H9 (cell line): ENCODE data around the gene ARHGAP26. TPM values are rescaled to one million over a fixed set of nuclear protein-coding genes. Genes with fewer than 3 reads are reported as not detected.

Experiments used
- DNase-seq: peaks from one replicate; pipeline ENCODE4 v3.0.0-alpha.2; 2017
- H2AFZ ChIP-seq: one replicate; pipeline ENCODE4 v1.6.1; 2013; ENCODE audit warnings: mild to moderate bottlenecking, low read length, control low read depth, moderate library complexity
- H2AK5ac ChIP-seq: 2 replicates; pipeline ENCODE4 v1.6.1; 2013; ENCODE audit warnings: low read length, control low read depth, mixed read lengths; ENCODE audit not compliant: insufficient read length
- H2BK120ac ChIP-seq: one replicate; pipeline ENCODE4 v1.6.1; 2013; ENCODE audit warnings: low read depth, mild to moderate bottlenecking, low read length, control low read depth, inconsistent platforms; ENCODE audit not compliant: poor library complexity, severe bottlenecking
- H2BK12ac ChIP-seq: 2 replicates; pipeline ENCODE4 v1.6.1; 2013; ENCODE audit warnings: low read length, control low read depth, mixed read lengths, low read depth; ENCODE audit not compliant: insufficient read length
- H2BK15ac ChIP-seq: 2 replicates; pipeline ENCODE4 v1.6.1; 2013; ENCODE audit warnings: low read depth, low read length, control low read depth
- H2BK20ac ChIP-seq: one replicate; pipeline ENCODE4 v1.6.1; 2013; ENCODE audit warnings: low read depth, mild to moderate bottlenecking, low read length, control low read depth, inconsistent platforms; ENCODE audit not compliant: poor library complexity, severe bottlenecking
- H2BK5ac ChIP-seq: 2 replicates; pipeline ENCODE4 v1.6.1; 2013; ENCODE audit warnings: low read length, control low read depth, mixed read lengths; ENCODE audit not compliant: insufficient read length
- H3K14ac ChIP-seq: 2 replicates; pipeline ENCODE4 v1.6.1; 2013; ENCODE audit warnings: low read length, control low read depth; ENCODE audit not compliant: insufficient read depth
- H3K18ac ChIP-seq: 2 replicates; pipeline ENCODE4 v1.6.1; 2013; ENCODE audit warnings: low read depth, mild to moderate bottlenecking, mixed read lengths, low read length, control low read depth; ENCODE audit not compliant: insufficient read length
- H3K23ac ChIP-seq: 2 replicates; pipeline ENCODE4 v1.6.1; 2013; ENCODE audit warnings: low read length, control low read depth, mixed read lengths, low read depth; ENCODE audit not compliant: insufficient read length
- H3K23me2 ChIP-seq: 2 replicates; pipeline ENCODE4 v1.6.1; 2013; ENCODE audit warnings: low read depth, mild to moderate bottlenecking, mixed read lengths, low read length, control low read depth; ENCODE audit not compliant: insufficient read length, poor library complexity, severe bottlenecking
- H3K27ac ChIP-seq: 2 replicates; pipeline ENCODE4 v1.5.1; 2013; ENCODE audit warnings: low read length, control low read depth, mixed read lengths, low read depth; ENCODE audit not compliant: insufficient read length
- H3K27me3 ChIP-seq: 2 replicates; pipeline ENCODE4 v1.6.1; 2013; ENCODE audit warnings: low read length, control low read depth, inconsistent platforms; ENCODE audit not compliant: insufficient read depth
- H3K4ac ChIP-seq: 2 replicates; pipeline ENCODE4 v1.6.1; 2013; ENCODE audit warnings: low read depth, mild to moderate bottlenecking, control low read depth, inconsistent platforms, low read length, moderate library complexity
- H3K4me1 ChIP-seq: 2 replicates; pipeline ENCODE4 v1.6.1; 2013; ENCODE audit warnings: low read length, control low read depth, inconsistent platforms; ENCODE audit not compliant: insufficient read depth
- H3K4me2 ChIP-seq: 2 replicates; pipeline ENCODE4 v1.6.1; 2013; ENCODE audit warnings: low read length, control low read depth, mixed read lengths; ENCODE audit not compliant: insufficient read length, insufficient read depth
- H3K56ac ChIP-seq: 2 replicates; pipeline ENCODE4 v1.6.1; 2013; ENCODE audit warnings: low read depth, mild to moderate bottlenecking, mixed read lengths, low read length, control low read depth; ENCODE audit not compliant: insufficient read length
- H3K79me1 ChIP-seq: 2 replicates; pipeline ENCODE4 v1.6.1; 2013; ENCODE audit warnings: low read depth, mild to moderate bottlenecking, moderate library complexity, low read length, control low read depth, inconsistent platforms; ENCODE audit not compliant: insufficient read depth, poor library complexity, severe bottlenecking
- H3K79me2 ChIP-seq: 2 replicates; pipeline ENCODE4 v1.6.1; 2013; ENCODE audit warnings: low read length, control low read depth, inconsistent platforms; ENCODE audit not compliant: insufficient read depth
- H3K9ac ChIP-seq: 2 replicates; pipeline ENCODE4 v1.6.1; 2013; ENCODE audit warnings: low read length, control low read depth, mixed read lengths; ENCODE audit not compliant: insufficient read length; ENCODE audit errors: extremely low read depth
- H3K9me3 ChIP-seq: one replicate; pipeline ENCODE4 v1.6.1; 2013; ENCODE audit warnings: low read depth, low read length, inconsistent platforms; ENCODE audit not compliant: control insufficient read depth
- H3T11ph ChIP-seq: one replicate; pipeline ENCODE4 v1.6.1; 2013; ENCODE audit warnings: mild to moderate bottlenecking, low read length, control low read depth, inconsistent platforms
- H4K20me1 ChIP-seq: one replicate; pipeline ENCODE4 v1.6.1; 2013; ENCODE audit not compliant: control insufficient read depth, insufficient read length, insufficient read depth
- H4K5ac ChIP-seq: 2 replicates; pipeline ENCODE4 v1.6.1; 2013; ENCODE audit warnings: low read depth, mild to moderate bottlenecking, mixed read lengths, low read length, control low read depth; ENCODE audit not compliant: insufficient read length
- H4K8ac ChIP-seq: replicated peaks from 2 replicates; pipeline ENCODE4 v1.6.1; 2013; ENCODE audit warnings: low read length, control low read depth, mixed read lengths, low read depth; ENCODE audit not compliant: insufficient read length
- H4K91ac ChIP-seq: 2 replicates; pipeline ENCODE4 v1.6.1; 2013; ENCODE audit warnings: low read depth, mild to moderate bottlenecking, moderate library complexity, mixed read lengths, low read length, control low read depth; ENCODE audit not compliant: insufficient read length
- H3K27ac Mint-ChIP-seq, 3 experiments: 2 replicates in 2 of 3; 3 replicates in 1 of 3; pipeline ENCODE4 v1.8.0; 2020 to 2021; ENCODE audit warnings: mixed read lengths in 3 of 3, mild to moderate bottlenecking in 1 of 3, moderate library complexity in 1 of 3
- H3K27me3 Mint-ChIP-seq: 2 replicates; pipeline ENCODE4 v1.8.0; 2021; ENCODE audit warnings: low read depth, mild to moderate bottlenecking, moderate library complexity, mixed read lengths
- H3K36me3 Mint-ChIP-seq, 3 experiments: 2 replicates in 2 of 3; 3 replicates in 1 of 3; pipeline ENCODE4 v1.8.0; 2020 to 2021; ENCODE audit warnings: low read depth in 3 of 3, mixed read lengths in 3 of 3; ENCODE audit not compliant: insufficient read depth in 1 of 3
- H3K4me1 Mint-ChIP-seq, 2 experiments: 2 replicates each; pipeline ENCODE4 v1.8.0; 2020; ENCODE audit warnings: mixed read lengths in 2 of 2
- H3K4me3 Mint-ChIP-seq, 2 experiments: 2 replicates in 1 of 2; 3 replicates in 1 of 2; pipeline ENCODE4 v1.8.0; 2020 to 2021; ENCODE audit warnings: mild to moderate bottlenecking in 2 of 2, mixed read lengths in 2 of 2, moderate library complexity in 1 of 2
- H3K9me3 Mint-ChIP-seq, 2 experiments: 2 replicates in 1 of 2; 3 replicates in 1 of 2; pipeline ENCODE4 v1.8.0; 2020; ENCODE audit warnings: mild to moderate bottlenecking in 2 of 2, mixed read lengths in 2 of 2, moderate library complexity in 1 of 2
- total RNA-seq: library from RNA; stranded (reverse); gene quantifications from 2 replicates; pipeline ENCODE4 v1.2.1, GENCODE V29; 2021
- TF ChIP-seq, protein P1 (sequence below): fragments of 200-600 bp; sonication (generic); conservative IDR thresholded peaks from 3 replicates; pipeline ENCODE4 v1.8.0; 2021; ENCODE audit warnings: antibody characterized with exemption, mild to moderate bottlenecking

ARHGAP26 gene
- total RNA-seq, 1 experiment from 2014 or later: 13.8 TPM

DNA sequence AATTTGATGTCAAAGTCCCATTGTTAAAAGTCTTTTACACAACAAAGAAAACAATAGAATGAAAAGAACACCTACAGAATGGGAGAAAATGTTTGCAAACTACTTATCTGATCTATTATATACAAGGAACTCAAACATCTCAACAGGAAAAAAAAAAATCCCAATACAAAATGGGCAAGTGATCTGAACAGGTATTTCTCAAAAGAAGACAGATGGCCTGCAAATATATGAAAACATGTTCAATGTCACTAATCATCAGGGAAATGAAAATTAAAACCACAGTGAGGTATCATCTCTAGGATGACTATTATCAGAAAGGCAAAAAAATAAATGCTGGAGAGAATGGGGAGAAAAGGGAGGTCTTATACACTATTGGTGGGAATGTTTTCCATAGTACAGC, 301.8 kb downstream of the ARHGAP26 start:
- TF ChIP-seq, protein P1, sequence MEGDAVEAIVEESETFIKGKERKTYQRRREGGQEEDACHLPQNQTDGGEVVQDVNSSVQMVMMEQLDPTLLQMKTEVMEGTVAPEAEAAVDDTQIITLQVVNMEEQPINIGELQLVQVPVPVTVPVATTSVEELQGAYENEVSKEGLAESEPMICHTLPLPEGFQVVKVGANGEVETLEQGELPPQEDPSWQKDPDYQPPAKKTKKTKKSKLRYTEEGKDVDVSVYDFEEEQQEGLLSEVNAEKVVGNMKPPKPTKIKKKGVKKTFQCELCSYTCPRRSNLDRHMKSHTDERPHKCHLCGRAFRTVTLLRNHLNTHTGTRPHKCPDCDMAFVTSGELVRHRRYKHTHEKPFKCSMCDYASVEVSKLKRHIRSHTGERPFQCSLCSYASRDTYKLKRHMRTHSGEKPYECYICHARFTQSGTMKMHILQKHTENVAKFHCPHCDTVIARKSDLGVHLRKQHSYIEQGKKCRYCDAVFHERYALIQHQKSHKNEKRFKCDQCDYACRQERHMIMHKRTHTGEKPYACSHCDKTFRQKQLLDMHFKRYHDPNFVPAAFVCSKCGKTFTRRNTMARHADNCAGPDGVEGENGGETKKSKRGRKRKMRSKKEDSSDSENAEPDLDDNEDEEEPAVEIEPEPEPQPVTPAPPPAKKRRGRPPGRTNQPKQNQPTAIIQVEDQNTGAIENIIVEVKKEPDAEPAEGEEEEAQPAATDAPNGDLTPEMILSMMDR: no peak
- Histone ChIP-seq H2BK5ac (no peak overlapping the region), H3K4ac (no peak overlapping the region), H2BK12ac (no peak overlapping the region), H3K27me3 (no peaks in the 10 kb centered on the region), H4K5ac (no peak overlapping the region), H3K18ac (no peak overlapping the region), H4K8ac (no peak overlapping the region), H2BK120ac (no peak overlapping the region), H3K14ac (no peak overlapping the region), H4K20me1 (no peaks in the 10 kb centered on the region), H2AK5ac (no peak overlapping the region), H2BK15ac (no peak overlapping the region), H3T11ph (no peak overlapping the region), H3K79me1 (no peaks in the 10 kb centered on the region), H2AFZ (no peak overlapping the region), H3K23me2 (no peaks in the 10 kb centered on the region), H3K27ac (no peak overlapping the region), H3K4me2 (no peak overlapping the region), H3K9ac (no peak overlapping the region), H3K56ac (no peak overlapping the region), H3K4me1 (peaks cover 2% of the 10 kb centered on the region; the same call in 1 of the 2 replicates), H2BK20ac (no peak overlapping the region), H3K79me2 (no peaks in the 10 kb centered on the region), H4K91ac (no peak overlapping the region), H3K23ac (no peak overlapping the region), H3K9me3 (no peaks in the 10 kb centered on the region)
- no peak for DNase-seq
- H3K9me3 Mint-ChIP-seq: peaks cover 17 to 19% of the 10 kb centered on the region in 2 experiments
- peaks cover 6 to 8% of the 10 kb centered on the region in 2 experiments for H3K4me1 Mint-ChIP-seq
- peaks cover 24 to 40% (median 28%) of the 10 kb centered on the region in 3 experiments for H3K36me3 Mint-ChIP-seq
- no peak overlapping the region for H3K27ac Mint-ChIP-seq
- no peak overlapping the region for H3K4me3 Mint-ChIP-seq
- H3K27me3 Mint-ChIP-seq: no peaks in the 10 kb centered on the region
